ENCODE measurements around the gene SPO11. TPM values are rescaled to one million over a fixed set of nuclear protein-coding genes. Genes with fewer than 3 reads are reported as not detected.

Gene SPO11
- total and polyA plus RNA-seq, 10 of the 15 experiments (the other 5 are each of a cell fraction or from before 2014, with no cell fraction given) = not detected

DNA sequence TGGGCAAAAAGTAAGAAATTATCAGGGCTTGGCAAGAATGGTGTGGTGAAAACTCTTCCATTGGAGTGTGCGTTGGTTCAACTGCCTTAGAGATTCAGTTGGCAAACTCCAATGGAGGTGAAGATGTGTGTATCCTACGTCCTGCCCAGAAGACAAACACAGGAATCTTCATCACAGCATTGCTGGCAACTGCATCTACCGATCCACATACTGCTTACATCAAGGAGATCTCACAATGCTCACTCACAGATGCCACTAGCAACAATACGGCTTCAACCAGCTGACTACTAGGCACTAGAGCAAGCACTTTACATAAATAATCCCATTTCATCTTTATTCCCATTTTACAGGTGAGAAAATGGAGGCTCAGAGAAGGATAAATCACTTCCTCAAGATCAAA, 10.0 kb upstream of the SPO11 start (continued):
- TF ChIP-seq, protein P1, sequence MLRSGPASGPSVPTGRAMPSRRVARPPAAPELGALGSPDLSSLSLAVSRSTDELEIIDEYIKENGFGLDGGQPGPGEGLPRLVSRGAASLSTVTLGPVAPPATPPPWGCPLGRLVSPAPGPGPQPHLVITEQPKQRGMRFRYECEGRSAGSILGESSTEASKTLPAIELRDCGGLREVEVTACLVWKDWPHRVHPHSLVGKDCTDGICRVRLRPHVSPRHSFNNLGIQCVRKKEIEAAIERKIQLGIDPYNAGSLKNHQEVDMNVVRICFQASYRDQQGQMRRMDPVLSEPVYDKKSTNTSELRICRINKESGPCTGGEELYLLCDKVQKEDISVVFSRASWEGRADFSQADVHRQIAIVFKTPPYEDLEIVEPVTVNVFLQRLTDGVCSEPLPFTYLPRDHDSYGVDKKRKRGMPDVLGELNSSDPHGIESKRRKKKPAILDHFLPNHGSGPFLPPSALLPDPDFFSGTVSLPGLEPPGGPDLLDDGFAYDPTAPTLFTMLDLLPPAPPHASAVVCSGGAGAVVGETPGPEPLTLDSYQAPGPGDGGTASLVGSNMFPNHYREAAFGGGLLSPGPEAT (IDR thresholded peaks at IDR 0.05; ENCODE audit: low read depth) = no peak
- TF ChIP-seq BHLHE40 (IDR thresholded peaks at IDR 0.05; ENCODE audit: borderline replicate concordance in 1 of 2, low read depth in 2 of 2, low read length in 1 of 2) (no peak), JUND (IDR thresholded peaks at IDR 0.05; ENCODE audit: low read depth, low read length) (no peak), SP1 (IDR thresholded peaks at IDR 0.05; ENCODE audit: low read depth, low read length) (no peak), SMAD5 (IDR thresholded peaks at IDR 0.05; ENCODE audit: low read depth) (no peak)

DNA sequence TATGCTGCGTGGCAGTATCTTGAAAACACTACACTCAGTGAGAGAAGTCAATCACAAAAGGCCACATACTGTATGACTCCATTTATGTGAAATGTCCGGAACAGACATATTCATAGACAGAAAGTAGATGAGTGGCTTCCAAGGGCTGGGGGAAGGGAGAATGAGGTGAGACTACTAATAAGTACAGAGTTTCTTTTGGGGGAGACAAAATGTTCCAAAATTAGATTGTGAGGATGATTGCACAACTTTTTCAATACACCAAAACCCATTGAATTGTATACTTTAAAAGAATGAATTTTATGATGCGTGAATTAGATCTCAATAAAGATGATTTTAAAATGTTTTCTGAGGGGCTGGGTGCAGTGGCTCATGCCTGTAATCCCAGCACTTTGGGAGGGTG, 9.2 kb upstream of the SPO11 start:
- no peak for FAIRE-seq
- H3K4me2 ChIP-seq (ENCODE audit: control insufficient read depth, insufficient read depth) = no peak overlapping the region
- DNase-seq (ENCODE audit: low read depth, low spot score) = no peak
- no TSS peak for BruUV-seq (replicated peaks)
- ChIA-PET RAD21 (ENCODE audit: unreplicated experiment) (no interaction called here), POLR2A (no interaction called here), CTCF (no interaction called here), SMC1A (ENCODE audit: uncharacterized antibody, unreplicated experiment) (no interaction called here)
- H4K20me1 ChIP-seq (ENCODE audit: control insufficient read depth, insufficient read depth) = no peaks in the 10 kb centered on the region
- H3K27ac ChIP-seq (ENCODE audit: control insufficient read depth, insufficient read depth) = no peak overlapping the region
- H2AFZ ChIP-seq (ENCODE audit: control insufficient read depth, low read depth, low read length) = no peak overlapping the region
- H3K9me3 ChIP-seq (replicated peaks; ENCODE audit: control insufficient read depth, insufficient read depth, low read length) = no peaks in the 10 kb centered on the region
- H3K27me3 ChIP-seq (replicated peaks in 1 of 2; ENCODE audit: control insufficient read depth in 2 of 2, insufficient read depth in 2 of 2, low read length in 1 of 2) = peaks cover 0 to 4% of the 10 kb centered on the region in 2 experiments
- 34% methylated on average over 3 of the region's 3 CpGs for WGBS (ENCODE audit: insufficient coverage, insufficient replicate concordance, low lambda C conversion rate, missing lambda C conversion rate)
- ATAC-seq = no peak
- no peaks in the 10 kb centered on the region for H3K79me2 ChIP-seq (ENCODE audit: control insufficient read depth, insufficient read depth, low read length)
- no peak overlapping the region for H3K9ac ChIP-seq (ENCODE audit: control insufficient read depth, insufficient read depth, low read length)
- H3K4me1 ChIP-seq (ENCODE audit: control insufficient read depth, insufficient read depth, low read length) = no peaks in the 10 kb centered on the region
- in situ Hi-C loops (cut with MboI) = no loop called here
- H3K4me3 ChIP-seq = no peak overlapping the region
- no peaks in the 10 kb centered on the region for H3K36me3 ChIP-seq (ENCODE audit: control insufficient read depth in 2 of 2, insufficient read depth in 2 of 2, low read length in 1 of 2)
- intact Hi-C loops (cut with micrococcal nuclease; ENCODE audit: unreplicated experiment) = no loop called here
- TF ChIP-seq PAX8 (IDR thresholded peaks at IDR 0.05) = no peak

All from GM12878 (cell line).